NOMO-1 treated with DMSO at 0.1 percent for 48 hours (cell line): ENCODE data around the gene UNC13B.
"Not testable (repeated sequence)": the region's sequence is repeated elsewhere in the genome, so short reads cannot be mapped to it uniquely, and the experiment has no call there.

Source experiments
- DNase-seq: peaks from one replicate; lab custom pipeline; 2025; ENCODE audit not compliant: unreplicated experiment; lab: John Stamatoyannopoulos, UW

The UNC13B gene

GRCh38 chr9:35162605-35163315 is 951 bp downstream of the UNC13B start:
- no peak for DNase-seq

- no peak for DNase-seq
Measured at GRCh38 chr9:35163413-35163812, 1.6 kb downstream of the UNC13B start.

- no peak for DNase-seq
Measured at GRCh38 chr9:35164711-35165110, 2.9 kb downstream of the UNC13B start.

DNA sequence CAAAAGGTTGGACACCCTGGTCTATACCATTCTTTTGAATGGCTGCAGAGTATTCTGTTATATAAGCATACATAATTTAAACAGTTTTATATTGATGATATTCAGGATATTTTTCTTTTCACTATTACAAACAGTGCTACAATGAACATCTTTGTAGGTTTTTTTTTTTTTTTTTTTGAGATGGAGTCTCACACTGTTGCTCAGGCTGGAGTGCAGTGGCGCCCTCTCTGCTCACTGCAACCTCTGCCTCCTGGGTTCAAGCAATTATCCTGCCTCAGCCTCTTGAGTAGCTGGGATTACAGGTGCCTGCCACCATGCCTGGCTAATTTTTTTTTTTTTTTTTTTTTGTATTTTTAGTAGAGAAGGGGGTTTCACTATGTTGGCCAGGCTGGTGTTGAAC is 5.6 kb downstream of the UNC13B start:
- DNase-seq: not testable (repeated sequence)

DNA sequence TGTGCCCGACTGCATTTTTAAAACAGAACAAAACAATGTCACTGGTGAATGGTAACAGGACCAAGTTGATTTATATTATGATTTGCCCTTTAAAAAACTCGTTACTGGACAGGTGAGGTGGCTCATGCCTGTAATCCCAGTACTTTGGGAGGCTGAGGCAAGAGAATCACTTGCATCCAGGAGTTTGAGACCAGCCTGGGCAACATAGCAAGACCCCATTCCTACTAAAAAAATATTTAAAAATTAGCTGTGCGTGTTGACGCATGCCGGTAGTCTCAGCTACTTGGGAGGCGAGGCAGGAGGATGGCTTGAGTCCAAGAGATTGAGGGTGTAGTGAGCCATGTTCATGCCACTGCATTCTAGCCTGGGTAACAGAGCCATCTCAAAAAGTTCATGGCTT is 7.2 kb downstream of the UNC13B start:
- DNase-seq: no peak

- no peak for DNase-seq
Measured at GRCh38 chr9:35172878-35173277, 11.1 kb downstream of the UNC13B start.

GRCh38 chr9:35177520-35177919 is 15.7 kb downstream of the UNC13B start:
- no peak for DNase-seq

- DNase-seq: no peak
Measured at GRCh38 chr9:35179347-35180280, 17.8 kb downstream of the UNC13B start.

- no peak for DNase-seq
Measured at GRCh38 chr9:35180801-35181200, 19.0 kb downstream of the UNC13B start.

- DNase-seq: not testable (repeated sequence)
Measured at GRCh38 chr9:35182401-35182800, 20.6 kb downstream of the UNC13B start.

DNA sequence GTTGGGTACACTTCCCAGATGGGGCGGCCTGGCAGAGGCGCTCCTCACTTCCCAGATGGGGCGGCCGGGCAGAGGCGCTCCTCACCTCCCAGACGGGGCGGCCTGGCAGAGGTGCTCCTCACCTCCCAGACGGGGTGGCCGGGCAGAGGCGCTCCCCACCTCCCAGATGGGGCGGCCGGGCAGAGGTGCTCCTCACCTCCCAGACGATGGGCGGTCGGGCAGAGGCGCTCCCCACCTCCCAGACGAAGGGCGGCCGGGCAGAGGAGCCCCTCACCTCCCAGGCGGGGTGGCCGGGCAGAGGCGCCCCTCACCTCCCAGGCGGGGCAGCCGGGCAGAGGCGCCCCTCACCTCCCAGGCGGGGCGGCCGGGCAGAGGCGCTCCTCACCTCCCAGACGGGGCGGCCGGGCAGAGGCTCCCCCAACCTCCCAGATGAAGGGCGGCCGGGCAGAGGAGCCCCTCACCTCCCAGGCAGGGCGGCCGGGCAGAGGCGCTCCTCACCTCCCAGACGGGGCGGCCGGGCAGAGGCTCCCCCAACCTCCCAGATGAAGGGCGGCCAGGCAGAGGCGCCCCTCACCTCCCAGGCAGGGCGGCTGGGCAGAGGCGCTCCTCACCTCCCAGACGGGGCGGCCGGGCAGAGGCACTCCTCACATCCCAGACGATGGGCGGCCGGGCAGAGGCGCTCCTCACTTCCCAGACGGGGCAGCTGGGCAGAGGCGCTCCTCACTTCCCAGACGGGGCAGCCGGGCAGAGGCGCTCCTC is 21.4 kb downstream of the UNC13B start:
- DNase-seq: not testable (repeated sequence)

DNA sequence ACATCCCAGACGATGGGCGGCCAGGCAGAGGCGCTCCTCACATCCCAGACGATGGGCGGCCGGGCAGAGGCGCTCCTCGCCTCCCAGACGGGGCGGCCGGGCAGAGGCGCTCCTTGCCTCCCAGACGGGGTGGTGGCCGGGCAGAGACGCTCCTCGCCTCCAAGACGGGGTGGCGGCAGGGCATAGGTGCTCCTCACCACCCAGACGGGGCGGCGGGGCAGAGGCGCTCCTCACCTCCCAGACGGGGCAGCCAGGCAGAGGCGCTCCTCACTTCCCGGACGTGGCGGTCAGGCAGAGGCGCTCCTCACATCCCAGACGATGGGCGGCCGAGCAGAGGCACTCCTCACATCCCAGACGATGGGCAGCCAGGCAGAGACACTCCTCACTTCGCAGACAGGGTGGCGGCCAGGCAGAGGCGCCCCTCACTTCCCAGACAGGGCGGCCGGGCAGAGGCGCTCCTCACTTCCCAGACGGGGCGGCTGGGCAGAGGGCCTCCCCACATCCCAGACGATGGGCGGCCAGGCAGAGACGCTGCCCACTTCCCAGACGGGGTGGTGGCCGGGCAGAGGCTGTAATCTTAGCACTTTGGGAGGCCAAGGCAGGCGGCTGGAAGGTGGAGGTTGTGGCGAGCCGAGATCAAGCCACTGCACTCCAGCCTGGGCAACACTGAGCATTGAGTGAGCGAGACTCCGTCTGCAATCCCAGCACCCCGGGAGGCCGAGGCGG is 22.1 kb downstream of the UNC13B start:
- not testable (repeated sequence) for DNase-seq

- no peak for DNase-seq
Measured at GRCh38 chr9:35186524-35186923, 24.7 kb downstream of the UNC13B start.

- DNase-seq: no peak
Measured at GRCh38 chr9:35190203-35190602, 28.4 kb downstream of the UNC13B start.

GRCh38 chr9:35191105-35191504 is 29.3 kb downstream of the UNC13B start:
- no peak for DNase-seq

DNA sequence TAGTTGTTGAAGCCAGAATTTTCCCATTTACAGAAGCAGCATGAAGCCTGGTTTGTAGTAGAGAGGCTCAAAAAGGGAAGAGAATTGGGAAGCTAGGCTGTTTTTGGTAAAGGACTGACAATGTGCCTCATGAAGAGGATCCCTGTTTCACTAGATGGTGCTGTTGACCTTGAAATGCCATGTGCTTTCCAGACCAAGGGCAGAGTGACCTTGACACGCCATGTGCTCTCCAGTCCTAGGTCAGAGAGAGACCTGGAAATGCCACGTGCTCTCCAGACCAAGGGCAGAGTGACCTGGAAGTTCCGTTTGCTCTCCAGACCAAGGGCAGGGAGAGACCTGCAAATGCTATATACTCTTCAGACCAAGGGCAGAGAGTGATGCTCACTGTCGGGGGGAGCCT is 32.0 kb downstream of the UNC13B start:
- no peak for DNase-seq

GRCh38 chr9:35195683-35196082 is 33.9 kb downstream of the UNC13B start:
- no peak for DNase-seq

GRCh38 chr9:35198191-35198590 is 36.4 kb downstream of the UNC13B start:
- no peak for DNase-seq

DNA sequence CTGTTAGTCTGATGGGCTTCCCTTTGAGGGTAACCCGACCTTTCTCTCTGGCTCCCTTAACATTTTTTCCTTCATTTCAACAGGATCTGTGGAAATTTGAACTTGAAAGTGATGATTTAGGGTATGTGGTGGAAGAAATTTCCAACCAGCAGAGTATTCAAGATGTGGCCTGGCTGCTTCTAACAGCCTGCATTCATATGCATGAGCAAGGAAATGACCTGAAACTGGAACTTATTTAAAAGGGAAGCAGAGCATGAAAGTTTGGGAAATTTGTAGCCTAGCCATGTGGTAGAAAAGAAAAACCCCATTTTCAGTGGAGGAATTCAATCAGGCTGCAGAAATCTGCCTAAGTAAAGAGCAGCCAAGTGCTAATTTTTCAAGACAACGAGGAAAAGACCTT is 41.7 kb downstream of the UNC13B start:
- no peak for DNase-seq

DNA sequence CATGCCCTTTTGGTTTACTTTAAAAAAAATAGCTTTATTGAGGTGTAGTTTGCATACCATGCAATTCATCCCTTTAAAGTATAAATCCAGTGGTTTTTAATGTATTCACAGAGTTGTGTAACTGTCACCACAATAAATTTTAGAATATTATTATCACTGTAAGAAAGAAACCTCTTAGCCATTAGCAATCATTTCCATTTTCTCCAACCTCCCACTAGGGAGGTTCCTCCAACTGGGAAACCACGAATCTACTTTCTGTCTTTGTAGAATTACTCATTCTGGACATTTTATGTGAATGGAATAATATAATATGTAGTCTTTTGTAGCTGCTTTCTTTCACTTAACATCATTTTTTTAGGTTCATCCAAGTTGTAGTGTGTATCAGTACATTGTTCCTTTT is 43.5 kb downstream of the UNC13B start:
- no peak for DNase-seq

GRCh38 chr9:35211854-35212253 is 50.0 kb downstream of the UNC13B start:
- no peak for DNase-seq
